OCI-LY3 (cell line): ENCODE data around the gene PPP1R7.
"Not testable (repeated sequence)": the region's sequence is repeated elsewhere in the genome, so short reads cannot be mapped to it uniquely, and the experiment has no call there.

ENCODE experiments used
- EZH2phosphoT487 ChIP-seq: fragments of 200-600 bp; shearing (Covaris generic); IDR thresholded peaks from 2 replicates; pipeline ENCODE4 v1.6.1; 2018; ENCODE audit warnings: antibody characterized with exemption, mixed run types, low read depth
- TF ChIP-seq, protein P1 (sequence below): fragments of 200-600, 300-600 bp; sonication (generic); IDR thresholded peaks from 2 replicates; pipeline ENCODE4 v1.5.1; 2014; ENCODE audit warnings: antibody characterized with exemption, low read length, low read depth

DNA sequence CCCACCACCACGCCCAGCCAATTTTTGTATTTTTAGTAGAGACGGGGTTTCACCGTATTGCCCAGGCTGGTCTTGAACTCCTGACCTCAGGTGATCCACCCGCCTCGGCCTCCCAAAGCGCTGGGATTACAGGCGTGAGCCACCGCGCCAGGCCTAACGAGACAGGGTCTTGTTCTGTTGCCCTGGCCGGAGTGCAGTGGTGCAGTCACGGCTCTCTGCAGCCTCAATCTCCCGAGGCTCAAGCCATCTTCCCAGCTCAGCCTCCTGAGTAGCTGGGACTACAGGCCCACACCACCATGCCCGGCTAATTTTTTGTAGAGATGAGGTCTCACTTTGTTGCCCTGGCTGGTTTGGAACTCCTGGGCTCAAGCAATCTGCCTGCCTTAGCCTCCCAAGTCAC lies 47.0 kb downstream of the PPP1R7 start:
- TF ChIP-seq, protein P1, sequence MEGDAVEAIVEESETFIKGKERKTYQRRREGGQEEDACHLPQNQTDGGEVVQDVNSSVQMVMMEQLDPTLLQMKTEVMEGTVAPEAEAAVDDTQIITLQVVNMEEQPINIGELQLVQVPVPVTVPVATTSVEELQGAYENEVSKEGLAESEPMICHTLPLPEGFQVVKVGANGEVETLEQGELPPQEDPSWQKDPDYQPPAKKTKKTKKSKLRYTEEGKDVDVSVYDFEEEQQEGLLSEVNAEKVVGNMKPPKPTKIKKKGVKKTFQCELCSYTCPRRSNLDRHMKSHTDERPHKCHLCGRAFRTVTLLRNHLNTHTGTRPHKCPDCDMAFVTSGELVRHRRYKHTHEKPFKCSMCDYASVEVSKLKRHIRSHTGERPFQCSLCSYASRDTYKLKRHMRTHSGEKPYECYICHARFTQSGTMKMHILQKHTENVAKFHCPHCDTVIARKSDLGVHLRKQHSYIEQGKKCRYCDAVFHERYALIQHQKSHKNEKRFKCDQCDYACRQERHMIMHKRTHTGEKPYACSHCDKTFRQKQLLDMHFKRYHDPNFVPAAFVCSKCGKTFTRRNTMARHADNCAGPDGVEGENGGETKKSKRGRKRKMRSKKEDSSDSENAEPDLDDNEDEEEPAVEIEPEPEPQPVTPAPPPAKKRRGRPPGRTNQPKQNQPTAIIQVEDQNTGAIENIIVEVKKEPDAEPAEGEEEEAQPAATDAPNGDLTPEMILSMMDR, result not testable (repeated sequence)
- TF ChIP-seq EZH2phosphoT487, result not testable (repeated sequence)
